SK-N-SH treated with all-trans-retinoic acid at 6 μM for 48 hours (cell line): ENCODE measurements around the gene GRM7.

ENCODE experiments used
- ARNTL ChIP-seq: fragments of 450-650 bp; formaldehyde crosslinking; IDR thresholded peaks from 2 replicates; pipeline ENCODE4 v1.5.0; 2020; ENCODE audit warnings: low read depth, mild to moderate bottlenecking, moderate library complexity, borderline replicate concordance
- BACH2 ChIP-seq: fragments of 250-450 bp; sonication (Bioruptor Pico); IDR thresholded peaks from 2 replicates; pipeline ENCODE4 v1.9.0; 2021; ENCODE audit warnings: mild to moderate bottlenecking, borderline replicate concordance
- GLIS3 ChIP-seq: fragments of 250-450 bp; sonication (Bioruptor Pico); IDR thresholded peaks from 2 replicates; pipeline ENCODE4 v1.5.0; 2020; ENCODE audit warnings: mild to moderate bottlenecking, moderate library complexity
- PATZ1 ChIP-seq: fragments of 250-450 bp; sonication (Bioruptor Pico); IDR thresholded peaks from 2 replicates; pipeline ENCODE4 v1.8.0; 2020; ENCODE audit warnings: mild to moderate bottlenecking, moderate library complexity, borderline replicate concordance
- POU6F1 ChIP-seq: fragments of 250-450 bp; sonication (Bioruptor Pico); IDR thresholded peaks from 2 replicates; pipeline ENCODE4 v1.8.0; 2021; ENCODE audit warnings: low read depth, mild to moderate bottlenecking, moderate library complexity, borderline replicate concordance
- TOX ChIP-seq: fragments of 250-450 bp; sonication (Bioruptor Pico); IDR thresholded peaks from 2 replicates; pipeline ENCODE4 v1.8.0; 2021; ENCODE audit warnings: mild to moderate bottlenecking, moderate library complexity, borderline replicate concordance
- ZNF70 ChIP-seq: fragments of 450-650 bp; formaldehyde crosslinking; IDR thresholded peaks from 2 replicates; pipeline ENCODE4 v1.5.0; 2020; ENCODE audit warnings: mild to moderate bottlenecking, moderate library complexity

- TF ChIP-seq PATZ1 (CRISPR knock-in tag), result no peak
- no peak for TF ChIP-seq ARNTL (CRISPR knock-in tag)
- TF ChIP-seq TOX (CRISPR knock-in tag), result no peak
- TF ChIP-seq BACH2 (CRISPR knock-in tag), result no peak
- TF ChIP-seq ZNF70, result no peak
- TF ChIP-seq POU6F1, result no peak
- no peak for TF ChIP-seq GLIS3
These were observed 798.2 kb downstream of the GRM7 start for GRCh38 chr3:7659079-7659478.
